Activated effector memory CD4-positive, alpha-beta T cell treated with anti-CD3 and anti-CD28 coated beads, Interleukin-2, amount 50 U/mL, for 16 hours (primary cell): ENCODE results near the gene TLR4.

ENCODE experiments used
- DNase-seq: peaks from one replicate; pipeline ENCODE4 v3.0.0-alpha.2; 2020

Gene TLR4

GRCh38 chr9:117704024-117704575 is at the start of gene TLR4:
TLR4 (plus strand) TSS chr9:117704403; CDS start chr9:117704473, 70 bp downstream.
- DNase-seq, result no peak

- no peak for DNase-seq
Observed at GRCh38 chr9:117656002-117656401, 48.2 kb upstream of the TLR4 start.

- DNase-seq, result no peak
Observed at GRCh38 chr9:117662651-117663050, 41.6 kb upstream of the TLR4 start.

GRCh38 chr9:117664419-117664818 is 39.8 kb upstream of the TLR4 start:
- DNase-seq, result no peak

GRCh38 chr9:117665601-117666385 is 38.4 kb upstream of the TLR4 start:
- no peak for DNase-seq

- DNase-seq, result no peak
Observed at GRCh38 chr9:117671468-117671867, 32.7 kb upstream of the TLR4 start.

GRCh38 chr9:117672369-117672768 is 31.8 kb upstream of the TLR4 start:
- DNase-seq, result no peak

- DNase-seq, result no peak
Observed at GRCh38 chr9:117677572-117677971, 26.6 kb upstream of the TLR4 start.

GRCh38 chr9:117678871-117679270 is 25.3 kb upstream of the TLR4 start:
- DNase-seq, result no peak

- no peak for DNase-seq
Observed at GRCh38 chr9:117679416-117679815, 24.8 kb upstream of the TLR4 start.

- no peak for DNase-seq
Observed at GRCh38 chr9:117681888-117682287, 22.3 kb upstream of the TLR4 start.

GRCh38 chr9:117682955-117683710 is 21.1 kb upstream of the TLR4 start:
- no peak for DNase-seq

GRCh38 chr9:117687532-117687931 is 16.7 kb upstream of the TLR4 start:
- DNase-seq, result no peak

GRCh38 chr9:117691367-117691766 is 12.8 kb upstream of the TLR4 start:
- no peak for DNase-seq

- no peak for DNase-seq
Observed at GRCh38 chr9:117696154-117696553, 8.0 kb upstream of the TLR4 start.

- DNase-seq, result no peak
Observed at GRCh38 chr9:117697046-117697445, 7.2 kb upstream of the TLR4 start.

GRCh38 chr9:117703537-117703936 is 666 bp upstream of the TLR4 start:
- DNase-seq, result no peak

GRCh38 chr9:117704597-117704996 is 394 bp downstream of the TLR4 start:
- DNase-seq, result no peak

- no peak for DNase-seq
Observed at GRCh38 chr9:117705386-117705785, 1.2 kb downstream of the TLR4 start.

- DNase-seq, result no peak
Observed at GRCh38 chr9:117706421-117707116, 2.4 kb downstream of the TLR4 start.

GRCh38 chr9:117707561-117707960 is 3.4 kb downstream of the TLR4 start:
- no peak for DNase-seq

GRCh38 chr9:117709936-117710335 is 5.7 kb downstream of the TLR4 start:
- no peak for DNase-seq

GRCh38 chr9:117714282-117714681 is 10.1 kb downstream of the TLR4 start:
- no peak for DNase-seq
